H54 (cell line): ENCODE measurements around the gene RBMS1.
"Not testable (repeated sequence)": the region's sequence is repeated elsewhere in the genome, so short reads cannot be mapped to it uniquely, and the experiment has no call there.

Source experiments
- DNase-seq: peaks from one replicate; pipeline ENCODE4 v3.0.0; 2011; ENCODE audit warnings: low spot score, mixed read lengths; ENCODE audit not compliant: insufficient read length
- FAIRE-seq: peaks from 3 replicates; lab custom pipeline; 2011; peaks lifted over from hg19 to GRCh38; lab: Jason Lieb, UNC
- POLR2A ChIP-seq: IDR thresholded peaks from 2 replicates; pipeline ENCODE4 v1.6.1; 2011; ENCODE audit warnings: low read depth, mild to moderate bottlenecking, low read length

Gene RBMS1

GRCh38 chr2:160450486-160450885, 43.1 kb downstream of the RBMS1 start:
- DNase-seq, result no peak
- no peak for FAIRE-seq
- no peak for TF ChIP-seq POLR2A

GRCh38 chr2:160448821-160449220, 44.8 kb downstream of the RBMS1 start:
- FAIRE-seq, DNase-seq: not testable (repeated sequence)

GRCh38 chr2:160445673-160446072, 47.9 kb downstream of the RBMS1 start:
- no peak for TF ChIP-seq POLR2A
- DNase-seq (no peak), FAIRE-seq (no peak)

- FAIRE-seq, result no peak
- no peak for TF ChIP-seq POLR2A
Observed at GRCh38 chr2:160442603-160443002, 51.0 kb downstream of the RBMS1 start.

GRCh38 chr2:160440888-160441287, 52.7 kb downstream of the RBMS1 start:
- FAIRE-seq (no peak), DNase-seq (no peak)
- TF ChIP-seq POLR2A, result no peak

More at GRCh38 chr2:160442603-160443002, 51.0 kb downstream of the RBMS1 start:
- DNase-seq, result no peak

- FAIRE-seq, DNase-seq: not testable (repeated sequence)
Observed at GRCh38 chr2:160439038-160439437, 54.6 kb downstream of the RBMS1 start.

- no peak for TF ChIP-seq POLR2A
- no peak for DNase-seq
- no peak for FAIRE-seq
Observed at GRCh38 chr2:160437273-160437672, 56.3 kb downstream of the RBMS1 start.

GRCh38 chr2:160434254-160434948, 59.2 kb downstream of the RBMS1 start:
- FAIRE-seq (peak; percentile 52), DNase-seq (no peak)
- TF ChIP-seq POLR2A, result no peak

- TF ChIP-seq POLR2A, result no peak
- FAIRE-seq, result peak; percentile 82
- DNase-seq, result no peak
Observed at GRCh38 chr2:160433466-160434140, 60.0 kb downstream of the RBMS1 start.

- peak; percentile 44 for DNase-seq
Observed at GRCh38 chr2:160432633-160433032, 61.0 kb downstream of the RBMS1 start.

GRCh38 chr2:160431441-160431840, 62.2 kb downstream of the RBMS1 start:
- no peak for TF ChIP-seq POLR2A
- FAIRE-seq (no peak), DNase-seq (no peak)

More at GRCh38 chr2:160432633-160433032, 61.0 kb downstream of the RBMS1 start:
- no peak for TF ChIP-seq POLR2A
- FAIRE-seq, result peak; percentile 100

- FAIRE-seq, result no peak
Observed at GRCh38 chr2:160430001-160430344, 63.6 kb downstream of the RBMS1 start.

GRCh38 chr2:160429248-160430000, 64.2 kb downstream of the RBMS1 start:
- no peak for DNase-seq
- TF ChIP-seq POLR2A, result no peak
- no peak for FAIRE-seq

More at GRCh38 chr2:160430001-160430344, 63.6 kb downstream of the RBMS1 start:
- no peak for DNase-seq
- TF ChIP-seq POLR2A, result no peak

- no peak for TF ChIP-seq POLR2A
- DNase-seq (no peak), FAIRE-seq (no peak)
Observed at GRCh38 chr2:160428405-160428763, 65.2 kb downstream of the RBMS1 start.
